ENCODE results near the gene TRMT5. TPM values are rescaled to one million over a fixed set of nuclear protein-coding genes. Genes with fewer than 3 reads are reported as not detected.

Gene TRMT5
- total and polyA plus RNA-seq, 10 of the 15 experiments (the other 5 are each of a cell fraction or from before 2014, with no cell fraction given): 6.6 to 13.1 (median 9.4) TPM

DNA sequence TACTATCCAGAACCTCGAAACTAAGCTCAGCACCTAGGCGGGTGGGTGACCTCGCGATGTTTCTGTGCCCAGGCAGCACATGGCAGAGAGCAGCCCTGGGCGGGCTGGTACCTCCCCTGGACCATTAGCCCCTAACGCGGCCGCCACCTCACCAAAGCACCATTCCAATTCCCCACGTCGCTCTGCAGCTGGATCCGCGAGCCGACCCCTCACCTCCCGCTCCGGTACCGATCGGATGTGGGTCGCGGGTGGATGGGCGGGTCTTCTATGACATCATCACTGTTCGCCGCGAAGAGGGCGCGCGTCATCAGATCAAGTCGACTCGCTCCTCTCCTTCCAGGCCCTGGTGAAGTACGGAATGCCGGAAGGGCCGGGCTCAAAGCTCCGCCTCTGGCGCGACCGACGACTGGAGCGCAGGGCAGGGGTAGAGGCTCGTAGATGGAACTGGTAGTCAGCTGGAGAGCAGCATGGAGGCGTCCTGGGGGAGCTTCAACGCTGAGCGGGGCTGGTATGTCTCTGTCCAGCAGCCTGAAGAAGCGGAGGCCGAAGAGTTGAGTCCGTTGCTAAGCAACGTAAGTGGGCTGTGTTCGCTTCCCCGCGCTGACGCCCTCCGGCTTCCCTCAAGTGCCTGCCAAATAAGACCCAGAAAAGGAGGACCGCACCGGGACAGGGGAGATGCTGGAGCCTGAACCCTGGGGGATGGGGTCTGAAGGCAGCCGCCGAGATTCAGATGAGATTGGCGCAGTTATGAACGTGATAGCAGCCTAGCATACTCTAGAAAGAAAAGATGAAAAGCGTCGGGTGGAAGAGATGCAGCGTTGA is at the start of gene TRMT5, which contains the start of gene SLC38A6 (continued):
- TF ChIP-seq ZBTB40 (IDR thresholded peaks at IDR 0.05; ENCODE audit: borderline replicate concordance) (peak; percentile 67; the same call in 1 of the 2 replicates), CREM (IDR thresholded peaks at IDR 0.05; ENCODE audit: low read depth) (peak; percentile 100), SKIL (IDR thresholded peaks at IDR 0.05; ENCODE audit: low read depth, poor library complexity, severe bottlenecking) (no peak), SREBF2 (IDR thresholded peaks at IDR 0.05; ENCODE audit: low read length) (no peak), TCF7 (IDR thresholded peaks at IDR 0.05; ENCODE audit: borderline replicate concordance) (no peak; the same call in 1 of the 2 replicates), REST (IDR thresholded peaks at IDR 0.05; ENCODE audit: low read depth, low read length) (peak; percentile 76), CBX5 (IDR thresholded peaks at IDR 0.05; ENCODE audit: low read depth) (peak; percentile 83; the same call in 1 of the 2 replicates), BCL11A (IDR thresholded peaks at IDR 0.05; ENCODE audit: low read depth, low read length) (no peak), CBX3 (IDR thresholded peaks at IDR 0.05; ENCODE audit: borderline replicate concordance, low read depth) (no peak), ZNF384 (IDR thresholded peaks at IDR 0.05; ENCODE audit: borderline replicate concordance, low read depth, low read length) (no peak)

All from GM12878 (cell line).